ENCODE measurements around the gene CEP135. TPM values are rescaled to one million over a fixed set of nuclear protein-coding genes. Genes with fewer than 3 reads are reported as not detected.
"Not testable (repeated sequence)": the region's sequence is repeated elsewhere in the genome, so short reads cannot be mapped to it uniquely, and the experiment has no call there.

CEP135 gene
- total and polyA plus RNA-seq, 11 donors = 1.4 to 6.3 (median 2.4) TPM

DNA sequence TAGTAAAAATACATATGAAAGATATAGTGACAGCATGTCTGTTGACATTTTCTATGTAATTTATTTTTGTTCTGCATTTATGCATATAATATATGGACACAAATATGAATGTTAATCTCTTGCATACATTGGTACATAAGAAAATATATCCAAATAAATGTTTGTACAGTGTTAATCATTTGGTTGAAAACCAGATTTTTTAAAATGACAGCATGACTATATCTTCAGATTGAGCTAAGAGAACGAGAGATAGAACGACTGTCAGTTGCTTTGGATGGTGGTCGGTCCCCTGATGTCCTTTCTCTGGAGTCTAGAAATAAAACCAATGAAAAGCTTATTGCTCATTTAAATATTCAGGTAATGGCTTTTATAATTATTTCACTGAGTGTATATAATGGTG lies 15.3 kb downstream of the CEP135 start:
- ATAC-seq (no peak), DNase-seq (no peak)
- Histone ChIP-seq H3K4me1 (no peaks in the 10 kb centered on the region), H3K36me3 (peaks cover 0 to 61% (median 40%) of the 10 kb centered on the region in 9 donors), H3K27me3 (no peaks in the 10 kb centered on the region), H3K4me3 (no peak overlapping the region), H3K9me3 (no peaks in the 10 kb centered on the region), H3K27ac (no peak overlapping the region)
- intact Hi-C loops (cut with DNase I) = no loop called here
- 91 to 99% (median 97%) methylated on average over 3 of the region's 3 CpGs for WGBS, 4 donors
- no peak for TF ChIP-seq POLR2A (IDR thresholded peaks at IDR 0.05)
- TF ChIP-seq CTCF (IDR thresholded peaks at IDR 0.05) = no peak

- ATAC-seq = no peak
- intact Hi-C loops (cut with DNase I) = no loop called here
Observed at GRCh38 chr4:55965585-55965984, 16.8 kb downstream of the CEP135 start.

DNA sequence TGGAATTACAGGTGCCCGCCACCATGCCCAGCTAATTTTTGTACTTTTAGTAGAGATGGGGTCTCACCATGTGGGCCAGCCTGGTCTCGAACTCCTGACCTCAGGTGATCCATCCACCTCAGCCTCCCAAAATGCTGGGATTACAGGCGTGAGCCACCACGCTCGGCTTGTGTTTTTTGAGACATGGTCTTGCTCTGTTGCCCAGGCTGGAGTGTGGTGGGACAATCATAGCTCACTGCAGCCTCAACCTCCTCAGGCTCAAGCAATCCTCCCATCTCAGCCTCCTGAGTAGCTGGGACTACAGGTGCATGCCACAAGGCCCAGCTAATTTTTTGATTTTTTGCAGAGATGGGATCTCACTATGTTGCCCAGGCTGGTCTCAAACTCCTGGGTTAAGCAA lies 17.6 kb downstream of the CEP135 start:
- H3K27ac ChIP-seq; H3K4me1 ChIP-seq; DNase-seq; intact Hi-C loops (cut with DNase I); ATAC-seq; H3K4me3 ChIP-seq; H3K27me3 ChIP-seq; H3K9me3 ChIP-seq: not testable (repeated sequence)
- WGBS, 4 donors = 98 to 99% (median 98%) methylated on average over 5 of the region's 5 CpGs
- peaks cover 0 to 50% (median 38%) of the 10 kb centered on the region in 9 donors for H3K36me3 ChIP-seq

More at GRCh38 chr4:55965585-55965984, 16.8 kb downstream of the CEP135 start:
- Histone ChIP-seq H3K9me3 (no peaks in the 10 kb centered on the region), H3K27ac (no peak overlapping the region), H3K4me3 (no peak overlapping the region), H3K4me1 (no peaks in the 10 kb centered on the region), H3K27me3 (no peaks in the 10 kb centered on the region), H3K36me3 (peaks cover 0 to 53% (median 34%) of the 10 kb centered on the region in 9 donors)
- no peak for DNase-seq
- TF ChIP-seq POLR2A (IDR thresholded peaks at IDR 0.05) = no peak
- no peak for TF ChIP-seq CTCF (IDR thresholded peaks at IDR 0.05)
- 82 to 86% (median 85%) methylated on average over 4 of the region's 4 CpGs for WGBS, 4 donors

DNA sequence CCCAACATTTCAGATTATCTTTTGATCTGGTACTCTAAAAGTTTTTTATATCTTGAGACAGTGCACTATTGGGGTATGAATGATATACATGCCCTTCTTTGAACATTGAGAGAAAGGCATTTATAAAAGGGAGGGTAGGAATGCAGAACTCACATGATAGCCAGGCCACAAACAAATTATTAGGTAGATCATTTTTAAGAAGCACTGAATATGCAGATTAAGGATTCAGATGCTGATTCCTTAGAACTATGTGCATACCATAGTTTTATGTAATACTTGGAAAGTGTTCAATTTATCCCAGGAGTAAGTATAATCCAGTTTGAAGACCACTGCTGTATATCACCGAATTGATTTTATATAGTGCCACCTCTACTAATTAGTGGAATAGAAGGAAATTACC lies 18.6 kb downstream of the CEP135 start:
- Histone ChIP-seq H3K4me1 (no peaks in the 10 kb centered on the region), H3K4me3 (no peak overlapping the region), H3K27ac (no peak overlapping the region), H3K36me3 (peaks cover 0 to 55% (median 41%) of the 10 kb centered on the region in 9 donors), H3K27me3 (no peaks in the 10 kb centered on the region), H3K9me3 (no peaks in the 10 kb centered on the region)
- ATAC-seq (no peak), DNase-seq (no peak)
- intact Hi-C loops (cut with DNase I) = no loop called here
- WGBS, 4 donors = 96 to 100% (median 98%) methylated on average over 1 of the region's 1 CpG
- TF ChIP-seq CTCF (IDR thresholded peaks at IDR 0.05) (no peak), POLR2A (IDR thresholded peaks at IDR 0.05) (no peak)

DNA sequence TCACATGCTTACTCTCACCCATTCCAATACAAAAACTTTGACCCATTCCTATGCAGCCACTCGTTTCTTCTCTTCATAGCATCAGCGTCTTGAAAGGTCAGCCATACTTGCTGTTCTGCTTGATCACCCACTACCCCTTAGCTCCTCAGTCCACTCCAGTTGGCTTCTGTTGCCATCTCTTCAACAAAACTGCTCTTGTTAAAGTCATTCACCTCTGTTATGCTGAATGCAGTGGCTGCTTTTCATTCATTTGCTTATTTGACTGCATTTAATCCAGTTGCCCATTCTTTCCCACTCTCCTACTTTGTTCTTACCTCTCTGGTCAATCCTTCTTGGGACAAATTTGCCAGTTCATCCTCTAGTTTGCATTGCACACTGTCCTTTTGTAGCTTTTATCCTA lies 24.9 kb downstream of the CEP135 start:
- intact Hi-C loops (cut with DNase I) = no loop called here
- DNase-seq = no peak

More for the DNA sequence above, 24.9 kb downstream of the CEP135 start:
- Histone ChIP-seq H3K4me3 (no peak overlapping the region), H3K27ac (no peak overlapping the region), H3K9me3 (no peaks in the 10 kb centered on the region), H3K4me1 (no peaks in the 10 kb centered on the region), H3K36me3 (peaks cover 0 to 75% (median 37%) of the 10 kb centered on the region in 9 donors), H3K27me3 (no peaks in the 10 kb centered on the region)
- no peak for ATAC-seq
- TF ChIP-seq POLR2A (IDR thresholded peaks at IDR 0.05) (no peak), CTCF (IDR thresholded peaks at IDR 0.05) (no peak)
- 93 to 98% (median 96%) methylated on average over 2 of the region's 2 CpGs for WGBS, 4 donors
